Measurements from ENCODE around the gene PDIA5. TPM values are rescaled to one million over a fixed set of nuclear protein-coding genes. Genes with fewer than 3 reads are reported as not detected.
A peak's percentile ranks its signal among the peaks of the same experiment; 100 is the strongest.

Gene PDIA5
- total RNA-seq, 1 donor from 2014 or later, result 58.8 TPM

DNA sequence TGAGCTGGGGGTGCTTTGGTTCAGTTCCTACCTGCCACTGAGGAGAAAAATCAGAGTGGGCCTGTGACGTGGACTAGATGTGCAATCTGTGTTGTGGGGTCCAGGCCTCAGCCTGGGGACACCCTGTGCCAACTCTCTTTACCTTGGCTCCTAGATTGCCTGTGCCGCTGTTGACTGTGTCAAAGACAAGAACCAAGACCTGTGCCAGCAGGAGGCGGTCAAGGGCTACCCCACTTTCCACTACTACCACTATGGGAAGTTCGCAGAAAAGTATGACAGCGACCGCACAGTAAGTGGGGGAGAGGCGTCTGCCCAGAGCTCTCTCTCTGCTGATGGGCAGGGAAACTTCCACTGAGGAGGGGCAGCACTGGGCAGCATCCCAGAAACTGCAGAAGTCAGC, 94.3 kb downstream of the PDIA5 start:
- no peak for DNase-seq (ENCODE audit: low read depth, low spot score)

DNA sequence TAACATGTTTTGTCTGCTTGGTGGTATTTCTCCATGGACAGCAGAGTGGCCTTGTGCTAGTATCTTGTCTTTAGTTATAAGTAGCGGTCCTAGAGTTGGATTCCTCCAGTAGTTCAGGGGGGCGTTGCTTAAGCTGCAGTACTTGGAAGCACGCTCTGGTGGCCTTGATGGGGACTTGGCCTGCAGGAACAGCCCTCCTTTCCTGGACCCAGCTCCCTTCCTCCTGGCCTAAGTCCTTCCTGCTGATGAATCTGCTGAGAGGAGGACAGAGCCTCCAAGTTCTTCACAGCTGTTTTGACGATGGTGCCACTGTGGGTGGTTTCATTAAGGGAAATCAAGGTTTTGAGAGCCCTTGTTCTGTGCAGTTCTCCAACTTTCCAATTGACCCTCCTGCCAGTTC, 96.3 kb downstream of the PDIA5 start:
- DNase-seq (ENCODE audit: low read depth, low spot score), result no peak

DNA sequence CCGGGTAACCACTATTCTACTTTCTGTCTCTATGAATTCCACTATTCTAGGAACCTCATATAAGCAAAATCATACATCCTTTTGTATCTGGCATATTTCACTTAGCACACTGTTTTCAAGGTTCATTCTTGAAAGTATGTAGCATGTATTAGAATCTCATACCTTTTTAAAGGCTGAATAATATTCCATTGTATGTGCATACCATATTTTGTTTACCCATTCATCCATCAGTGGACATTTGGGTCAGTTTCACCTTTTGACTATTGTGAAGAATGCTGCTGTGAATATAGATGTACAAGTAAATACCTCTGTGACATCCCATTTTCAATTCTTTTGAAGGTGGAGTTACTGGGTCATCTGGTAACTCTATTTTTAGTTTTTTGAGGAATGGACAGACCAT, 98.3 kb downstream of the PDIA5 start:
- DNase-seq (ENCODE audit: low read depth, low spot score), result no peak

DNA sequence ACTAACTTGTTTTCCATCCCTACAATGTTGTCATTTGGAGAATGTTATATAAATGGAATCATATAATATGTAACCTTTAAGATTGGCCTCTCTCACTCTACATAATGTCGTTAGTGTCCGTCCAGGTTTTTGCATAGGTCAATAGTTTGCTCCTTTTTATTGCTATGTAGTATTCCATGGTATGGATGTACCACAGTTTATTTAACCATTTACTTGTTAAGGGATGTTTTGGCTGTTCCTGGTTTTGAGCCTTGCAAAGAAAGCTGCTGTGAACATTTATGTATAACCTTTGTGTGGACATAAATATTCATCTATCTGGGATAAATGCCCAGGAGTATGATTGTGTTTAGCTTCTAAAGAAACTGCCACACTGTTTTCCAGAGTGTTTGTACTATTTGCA, 100.9 kb downstream of the PDIA5 start:
- no peak for DNase-seq (ENCODE audit: low read depth, low spot score)

DNA sequence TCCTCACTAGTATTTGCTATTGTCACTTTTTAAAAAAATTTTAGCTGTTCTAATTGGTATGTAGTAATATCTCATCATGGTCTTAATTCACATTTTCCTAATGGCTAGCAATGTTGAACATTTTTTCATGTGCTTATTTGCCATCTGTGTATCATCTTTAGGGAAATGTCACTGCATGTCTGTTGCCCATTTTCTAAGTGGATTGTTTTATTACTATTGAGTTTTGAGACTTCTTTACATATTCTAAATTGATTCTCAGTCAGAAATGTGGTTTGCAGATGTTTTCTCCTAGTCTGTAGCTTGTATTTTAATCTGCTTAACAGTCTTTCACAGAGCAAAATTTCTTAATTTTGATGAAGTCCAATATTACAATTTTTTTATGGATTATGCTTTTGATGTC, 101.3 kb downstream of the PDIA5 start:
- no peak for DNase-seq (ENCODE audit: low read depth, low spot score)

DNA sequence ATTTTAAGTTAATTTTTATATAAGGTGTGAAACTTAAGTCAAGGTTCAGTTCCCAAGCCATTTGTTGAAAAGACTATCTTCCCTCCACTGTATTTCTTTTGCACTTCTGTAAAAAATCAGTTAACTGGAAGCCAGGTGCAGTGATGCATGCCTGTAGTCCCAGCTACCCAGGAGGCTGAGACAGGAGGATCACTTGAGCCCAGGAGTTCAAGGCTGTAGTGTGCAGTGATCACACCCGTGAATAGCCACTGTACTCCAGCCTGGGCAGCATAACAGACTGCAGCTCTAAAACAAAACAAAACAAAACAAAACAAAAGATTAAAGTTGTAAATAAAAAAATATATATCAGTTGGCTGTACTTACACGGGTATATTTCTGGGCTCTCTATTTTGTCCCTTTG, 101.8 kb downstream of the PDIA5 start:
- no peak for DNase-seq (ENCODE audit: low read depth, low spot score)

DNA sequence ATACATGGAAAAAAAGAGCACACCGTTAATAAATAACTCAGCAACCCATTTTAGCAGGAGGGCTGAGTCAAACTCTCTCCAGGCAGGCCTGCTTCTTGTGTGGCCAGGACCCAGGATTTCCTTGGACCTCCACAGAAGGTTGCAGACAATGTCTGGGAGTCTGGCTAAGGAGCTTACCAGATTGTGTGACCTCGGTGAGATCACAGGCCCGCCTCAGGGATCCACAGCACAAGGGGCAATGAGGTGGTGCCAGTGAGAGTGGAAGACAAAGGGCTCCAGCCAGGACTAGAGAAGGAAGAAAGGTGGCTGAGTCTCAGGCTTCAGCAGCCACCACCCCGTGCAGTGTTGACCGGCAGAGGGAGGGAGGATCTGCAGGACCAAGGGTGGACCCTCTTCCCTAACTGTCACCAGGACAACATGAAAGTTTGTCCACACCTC, 102.7 kb downstream of the PDIA5 start:
- no peak for DNase-seq (ENCODE audit: low read depth, low spot score)

DNA sequence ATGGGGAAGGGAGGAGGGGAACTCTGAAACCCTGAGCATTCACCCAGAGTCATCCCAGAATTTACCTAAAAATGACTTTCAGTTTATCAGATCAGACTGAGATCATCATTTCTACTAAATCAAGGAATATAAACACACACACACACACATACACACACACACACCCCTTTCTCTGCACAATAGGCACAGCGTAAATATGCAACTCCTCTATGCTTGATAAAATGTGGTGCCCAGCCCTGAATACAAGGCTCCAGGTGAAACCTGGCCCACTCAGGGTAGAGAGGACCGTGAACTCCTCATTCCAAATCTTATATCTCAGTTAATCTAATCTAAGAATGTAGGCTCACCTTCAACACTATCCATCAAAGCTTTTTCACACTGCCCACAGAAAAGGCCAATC, 103.1 kb downstream of the PDIA5 start:
- DNase-seq (ENCODE audit: low read depth, low spot score), result no peak

DNA sequence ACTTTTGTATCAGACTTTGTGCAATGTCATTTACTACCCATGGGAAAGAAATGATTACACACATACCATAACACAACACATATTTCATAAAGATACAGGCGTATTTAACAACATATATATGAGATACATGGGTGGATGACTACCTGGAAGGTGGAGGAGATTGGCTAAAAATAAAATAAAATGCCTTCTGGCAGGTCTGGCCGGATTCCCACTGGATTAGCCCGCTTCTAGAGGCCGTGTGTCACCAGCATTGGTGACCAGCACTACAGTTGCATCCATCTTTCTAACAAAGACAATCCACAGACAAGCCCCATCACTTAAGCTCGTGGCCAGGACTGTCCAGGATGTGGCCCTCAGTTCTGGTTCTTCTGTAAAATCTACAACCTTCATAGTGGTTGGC, 114.0 kb downstream of the PDIA5 start:
- DNase-seq (ENCODE audit: low read depth, low spot score), result no peak

DNA sequence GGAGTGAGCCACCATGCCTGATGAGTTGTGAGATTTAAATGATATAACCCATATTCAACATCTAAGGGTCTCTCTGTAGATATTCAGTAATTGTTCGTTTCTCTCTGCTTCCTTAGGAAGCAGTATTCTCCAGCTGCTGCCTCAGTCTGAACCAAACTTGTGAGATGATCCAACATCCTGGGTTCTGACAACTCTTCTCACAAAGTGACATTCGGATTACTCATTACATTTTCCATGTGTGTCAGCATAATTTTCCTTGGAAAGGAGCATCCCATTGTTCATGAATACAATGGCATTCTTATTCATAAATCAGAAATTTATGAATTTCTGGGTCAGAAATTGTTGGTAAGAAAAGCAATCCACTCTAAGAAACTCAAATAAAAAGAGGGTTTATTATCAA, 119.9 kb downstream of the PDIA5 start:
- DNase-seq (ENCODE audit: low read depth, low spot score), result peak; percentile 44

DNA sequence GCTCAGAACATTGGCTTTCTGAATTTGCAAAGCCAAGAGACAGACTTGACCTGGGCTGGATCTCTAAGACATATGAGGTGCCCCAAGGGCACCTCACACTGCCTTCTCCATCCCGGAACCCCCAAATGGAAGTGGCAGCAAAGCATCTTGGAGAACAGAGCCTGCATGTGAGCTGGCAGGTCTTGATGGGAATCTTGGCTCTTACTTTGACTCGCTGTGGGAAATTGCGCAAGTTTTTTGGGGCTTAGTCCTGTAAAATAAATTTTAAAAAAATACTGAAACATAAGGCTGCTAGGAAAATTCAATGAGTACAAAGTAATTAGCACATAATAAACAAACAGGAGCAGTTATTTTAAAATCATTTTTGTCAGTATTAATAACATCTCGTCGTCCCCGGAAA, 121.2 kb downstream of the PDIA5 start:
- no peak for DNase-seq (ENCODE audit: low read depth, low spot score)

DNA sequence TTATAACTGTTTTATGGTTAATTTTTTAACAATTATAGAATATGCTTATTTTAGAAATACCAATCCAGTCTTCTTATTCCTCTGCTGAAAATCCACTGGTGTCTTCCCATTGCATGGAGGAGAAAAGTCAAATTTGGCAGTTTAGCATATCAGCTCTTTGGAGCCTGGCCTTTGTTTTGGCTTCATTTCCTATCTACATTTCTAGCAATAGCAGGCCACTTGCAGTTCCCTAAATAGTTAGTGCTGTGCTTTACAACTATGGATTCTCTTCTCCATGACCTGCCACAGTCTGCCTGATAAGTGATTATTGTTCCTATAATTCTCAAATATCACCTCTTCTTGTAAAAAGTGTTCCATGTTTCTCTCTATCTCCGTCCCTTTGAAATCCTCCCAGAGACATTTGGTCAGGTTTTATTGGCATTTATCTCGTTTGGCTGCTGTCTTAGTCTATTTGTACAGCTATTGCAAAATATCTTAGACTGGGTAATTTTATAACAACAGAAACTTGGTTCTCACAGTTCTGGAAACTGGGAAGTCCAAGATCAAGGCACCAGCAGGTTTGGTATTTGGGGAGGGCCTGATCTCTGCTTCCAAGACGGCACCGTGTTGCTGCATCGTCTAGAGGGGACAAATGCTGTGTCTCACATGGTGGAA, 126.8 kb downstream of the PDIA5 start:
- no peak for DNase-seq (ENCODE audit: low read depth, low spot score)

DNA sequence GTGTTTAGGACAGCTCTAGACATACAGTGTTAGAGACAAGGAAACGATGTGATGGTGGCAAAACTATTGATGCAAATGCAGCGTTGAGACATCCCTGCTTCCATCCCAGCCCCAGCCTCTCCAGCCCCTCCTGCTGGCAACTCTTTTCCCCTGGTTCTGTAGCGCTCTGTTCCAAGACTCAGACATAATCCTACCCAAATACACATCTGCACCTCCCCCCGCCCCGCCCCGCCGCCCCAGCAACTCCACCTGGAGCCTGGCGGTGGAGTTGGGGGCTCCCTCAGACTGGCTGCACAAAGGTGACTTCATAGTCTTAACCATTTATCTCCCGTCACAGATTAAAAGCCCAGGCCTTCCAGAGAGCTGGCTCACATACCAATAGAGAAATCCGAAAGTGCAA, 127.7 kb downstream of the PDIA5 start:
- no peak for DNase-seq (ENCODE audit: low read depth, low spot score)

DNA sequence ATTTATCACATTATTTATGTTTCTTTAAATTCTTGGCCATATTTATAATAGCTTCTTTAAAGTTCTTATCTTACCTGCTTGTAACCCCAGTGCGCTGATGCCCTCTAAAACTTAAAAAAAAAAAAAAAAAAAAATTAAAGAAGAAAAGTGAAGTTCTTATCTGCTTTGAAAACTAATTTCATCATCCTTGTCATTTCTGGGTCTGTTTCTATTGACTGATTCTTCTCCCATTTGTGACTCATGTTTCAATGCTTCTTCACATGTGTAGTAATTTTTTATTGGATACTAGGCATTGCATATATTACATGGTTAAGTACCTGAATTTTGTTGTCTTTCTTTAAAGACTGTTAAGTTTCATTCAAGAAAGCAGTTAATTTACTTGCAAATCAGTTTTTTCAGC, 131.5 kb downstream of the PDIA5 start:
- no peak for DNase-seq (ENCODE audit: low read depth, low spot score)

DNA sequence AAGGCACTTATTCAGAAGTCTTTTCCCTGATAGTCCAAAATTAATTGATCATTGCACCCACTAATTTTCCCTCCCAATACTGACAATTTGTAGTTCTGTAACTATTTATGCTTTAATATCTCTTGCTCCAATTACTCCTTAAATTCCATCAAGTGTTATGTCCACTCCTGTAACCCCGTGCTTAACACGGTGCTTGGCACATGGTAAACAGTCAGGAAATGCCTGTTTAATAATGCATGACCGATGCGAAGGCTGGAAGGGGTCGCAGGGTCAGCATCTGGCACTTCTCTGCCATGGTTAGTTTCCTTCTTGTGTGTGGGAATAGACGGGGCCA, 134.4 kb downstream of the PDIA5 start:
- no peak for DNase-seq (ENCODE audit: low read depth, low spot score)

DNA sequence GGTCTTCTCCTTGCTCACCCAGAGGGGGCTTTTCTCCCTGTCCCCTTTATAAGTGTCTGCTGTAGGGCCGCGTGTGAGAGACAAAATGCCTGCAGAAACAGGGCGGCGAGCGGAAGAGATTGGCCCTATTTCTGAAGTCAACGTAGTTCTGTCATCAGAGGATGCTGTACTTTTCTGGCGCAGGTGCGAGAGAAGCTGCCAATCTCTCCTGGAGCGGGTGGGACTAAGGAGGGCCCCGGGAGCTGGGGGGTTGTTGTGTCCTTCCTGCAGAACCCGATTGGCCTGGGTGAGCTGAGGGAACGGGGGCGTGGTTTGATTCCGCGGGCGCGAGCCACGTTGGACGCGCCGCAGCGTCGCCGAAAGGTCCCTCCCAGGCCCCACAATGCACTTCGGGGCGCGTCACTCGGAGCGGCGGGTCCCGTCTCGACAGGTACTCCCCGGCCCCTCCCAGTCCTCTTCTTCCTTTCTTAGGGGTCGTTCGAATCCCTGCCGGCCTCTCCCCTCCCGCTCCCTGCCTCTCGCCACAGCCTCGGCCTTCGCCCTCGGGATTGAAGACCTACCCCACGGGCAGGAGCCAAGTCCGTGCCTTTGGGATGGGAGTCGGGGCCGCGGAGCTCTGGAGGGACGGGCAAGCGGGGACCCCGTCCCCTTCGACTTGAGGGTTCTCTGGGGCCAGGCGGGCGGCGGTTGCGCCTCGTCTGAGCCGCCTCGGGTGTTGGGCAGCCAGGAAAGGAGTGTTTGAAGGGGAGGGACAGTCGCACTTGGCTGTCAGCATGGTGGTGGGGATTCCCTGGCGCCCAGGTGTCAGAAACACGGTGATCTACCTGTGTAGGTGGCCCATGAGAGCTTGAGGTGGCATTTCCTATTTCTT, 135.0 kb downstream of the PDIA5 start, which contains the start of gene SEC22A:
Gene SEC22A (plus strand): TSS at position 387 of the 871 bp plus-strand sequence. CDS start 7,275 bp downstream, outside the sequence.
- DNase-seq (ENCODE audit: low read depth, low spot score), result peak; percentile 67

DNA sequence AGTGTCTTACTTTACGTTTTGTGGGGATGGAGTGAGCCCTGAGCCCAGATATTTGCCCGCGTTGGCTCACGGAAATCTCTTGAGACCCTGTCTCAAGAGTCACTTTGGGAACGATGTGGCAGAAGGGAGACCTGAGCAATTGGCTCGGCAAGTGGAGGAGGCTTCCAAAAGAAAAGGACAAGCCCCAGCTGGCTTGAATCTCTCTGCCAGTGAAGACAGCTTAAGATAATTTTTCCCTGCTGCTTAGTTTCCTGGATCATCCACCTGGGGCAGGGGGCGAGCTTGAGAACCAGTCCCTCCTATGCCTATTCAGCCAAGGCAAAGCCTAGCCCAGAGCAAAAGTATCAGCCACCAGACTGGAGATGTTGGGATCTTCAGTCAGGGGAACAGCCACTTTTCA, 135.6 kb downstream of the PDIA5 start:
- no peak for DNase-seq (ENCODE audit: low read depth, low spot score)

Other genes starting within 250 kb of the PDIA5 start
- not detected in 2 replicates for gene SEMA5B, start 39.3 kb upstream of the PDIA5 start, total RNA-seq
- gene SEC22A, start 134.9 kb downstream of the PDIA5 start, total RNA-seq, result 40.4 and 40.7 TPM in 2 replicates

All from pulmonary artery endothelial cell (primary cell).